ENCODE results near the gene RAB31. TPM values are rescaled to one million over a fixed set of nuclear protein-coding genes. Genes with fewer than 3 reads are reported as not detected.

RAB31 gene
- total RNA-seq, 1 donor from 2014 or later, result 36.0 TPM

- Mint-ChIP-seq H3K27me3 (peaks cover 5% of the 10 kb centered on the region), H3K4me1 (peaks cover 2% of the 10 kb centered on the region), H3K27ac (no peak overlapping the region), H3K4me3 (no peak overlapping the region), H3K36me3 (ENCODE audit: low read depth) (peaks cover 3% of the 10 kb centered on the region), H3K9me3 (peaks cover 17% of the 10 kb centered on the region)
- no peak for ATAC-seq (ENCODE audit: low read depth)
- ChIA-PET CTCF (interaction anchor here (1.2 kb wide), 1 partner anchor 257 kb away, joined by 3 read pairs; no protein-coding TSS in a partner anchor), POLR2A (no interaction called here)
- intact Hi-C loops (cut with micrococcal nuclease), result no loop called here
- TF ChIP-seq CTCF (IDR thresholded peaks at IDR 0.05), result no peak
- no peak for DNase-seq
Observed at GRCh38 chr18:9868857-9869714, 161.0 kb downstream of the RAB31 start.

GRCh38 chr18:9869715-9870430 is 161.8 kb downstream of the RAB31 start:
- ChIA-PET CTCF (interaction anchor here (1.2 kb wide), 1 partner anchor 258 kb away, joined by 3 read pairs; no protein-coding TSS in a partner anchor), POLR2A (no interaction called here)
- H3K36me3 Mint-ChIP-seq (ENCODE audit: low read depth), result peaks cover 3% of the 10 kb centered on the region
- TF ChIP-seq CTCF (IDR thresholded peaks at IDR 0.05), result no peak
- H3K27me3 Mint-ChIP-seq, result peaks cover 6% of the 10 kb centered on the region
- intact Hi-C loops (cut with micrococcal nuclease), result no loop called here
- ATAC-seq (ENCODE audit: low read depth), result no peak
- peaks cover 17% of the 10 kb centered on the region for H3K9me3 Mint-ChIP-seq
- peaks cover 2% of the 10 kb centered on the region for H3K4me1 Mint-ChIP-seq
- H3K4me3 Mint-ChIP-seq, result no peak overlapping the region
- DNase-seq, result no peak
- no peak overlapping the region for H3K27ac Mint-ChIP-seq

GRCh38 chr18:9870431-9871008 is 162.4 kb downstream of the RAB31 start:
- Mint-ChIP-seq H3K27me3 (peaks cover 10% of the 10 kb centered on the region), H3K36me3 (ENCODE audit: low read depth) (no peaks in the 10 kb centered on the region), H3K4me1 (peaks cover 2% of the 10 kb centered on the region), H3K27ac (no peak overlapping the region), H3K9me3 (peaks cover 12% of the 10 kb centered on the region), H3K4me3 (no peak overlapping the region)
- no peak for ATAC-seq (ENCODE audit: low read depth)
- no peak for DNase-seq
- CTCF ChIA-PET, result no interaction called here
- TF ChIP-seq CTCF (IDR thresholded peaks at IDR 0.05), result no peak
- POLR2A ChIA-PET, result no interaction called here
- intact Hi-C loops (cut with micrococcal nuclease), result no loop called here

GRCh38 chr18:9871244-9871746 is 163.2 kb downstream of the RAB31 start:
- no peak for ATAC-seq (ENCODE audit: low read depth)
- TF ChIP-seq CTCF (IDR thresholded peaks at IDR 0.05), result no peak
- Mint-ChIP-seq H3K27me3 (peaks cover 12% of the 10 kb centered on the region), H3K4me1 (peaks cover 2% of the 10 kb centered on the region), H3K4me3 (no peak overlapping the region), H3K36me3 (ENCODE audit: low read depth) (no peaks in the 10 kb centered on the region), H3K9me3 (peaks cover 4% of the 10 kb centered on the region), H3K27ac (no peak overlapping the region)
- DNase-seq, result no peak
- POLR2A ChIA-PET, result no interaction called here
- intact Hi-C loops (cut with micrococcal nuclease), result no loop called here
- CTCF ChIA-PET, result no interaction called here

GRCh38 chr18:9872823-9873222 is 164.7 kb downstream of the RAB31 start:
- H3K27me3 Mint-ChIP-seq, result peaks cover 20% of the 10 kb centered on the region
- intact Hi-C loops (cut with micrococcal nuclease), result no loop called here
- no peak for ATAC-seq (ENCODE audit: low read depth)
- CTCF ChIA-PET, result no interaction called here
- TF ChIP-seq CTCF (IDR thresholded peaks at IDR 0.05), result no peak
- H3K36me3 Mint-ChIP-seq (ENCODE audit: low read depth), result no peaks in the 10 kb centered on the region
- H3K4me1 Mint-ChIP-seq, result peaks cover 2% of the 10 kb centered on the region
- no peak overlapping the region for H3K27ac Mint-ChIP-seq
- H3K4me3 Mint-ChIP-seq, result no peak overlapping the region
- no peaks in the 10 kb centered on the region for H3K9me3 Mint-ChIP-seq
- no peak for DNase-seq
- POLR2A ChIA-PET, result no interaction called here
